Testis (tissue), 3 donors: ENCODE results near the gene SET. TPM values are rescaled to one million over a fixed set of nuclear protein-coding genes. Genes with fewer than 3 reads are reported as not detected.

Source experiments
- DNase-seq: peaks from one replicate; pipeline ENCODE4 v3.0.0-alpha.2; 2019
- H3K27ac ChIP-seq, 2 donors: fragments of 200-600 bp; sonication (generic); one replicate each; pipeline ENCODE4 v1.5.1; 2019
- H3K27me3 ChIP-seq: fragments of 200-600 bp; sonication (generic); one replicate; pipeline ENCODE4 v1.5.1; 2019
- H3K36me3 ChIP-seq: fragments of 200-600 bp; sonication (generic); one replicate; pipeline ENCODE4 v1.5.1; 2017; ENCODE audit warnings: low read depth; ENCODE audit errors: missing control alignments
- H3K4me1 ChIP-seq: fragments of 200-600 bp; sonication (generic); one replicate; pipeline ENCODE4 v1.5.1; 2019
- H3K4me3 ChIP-seq, 2 donors: fragments of 200-600 bp; sonication (generic); one replicate each; pipeline ENCODE4 v1.5.1; 2017 to 2019
- H3K9me3 ChIP-seq: fragments of 200-600 bp; sonication (generic); one replicate; pipeline ENCODE4 v1.5.1; 2017
- CTCF ChIP-seq, 3 experiments: fragments of 450-650 bp in 2 of 3; fragments of 200-600 bp in 1 of 3; sonication (generic) in 1 of 3; IDR thresholded peaks; one replicate each; pipeline ENCODE4 v1.5.1; 2016 to 2019; ENCODE audit warnings: antibody characterized with exemption in 3 of 3, mild to moderate bottlenecking in 2 of 3, moderate library complexity in 1 of 3
- POLR2A ChIP-seq: fragments of 450-650 bp; IDR thresholded peaks from one replicate; pipeline ENCODE4 v1.6.1; 2017; ENCODE audit warnings: antibody characterized with exemption, mild to moderate bottlenecking, moderate library complexity
- whole genome bisulfite sequencing, 2 donors: methylation state at CpG; one replicate each; pipeline ENCODE4 v1.1.5; 2018; 5-methylcytosine and 5-hydroxymethylcytosine counted together
- intact Hi-C: fragments of 100-400 bp; cut with DNase I; formaldehyde crosslinking; loops from one replicate; pipeline ENCODE4 v1.15.1; 2023; ENCODE audit warnings: low total_unique reads
- polyA plus RNA-seq: library from polyadenylated mRNA; stranded (reverse); fragments of 350-450 nt; fragmentation: Illumina TruSeq; extraction: RNeasy Lipid Tissue Mini Kit (QIAGEN cat#74804); gene quantifications from one replicate; pipeline ENCODE4 v1.2.3, GENCODE V29; 2014; ENCODE audit warnings: low read depth, low replicate concordance; ENCODE audit not compliant: insufficient read depth
- total RNA-seq, 2 donors: library from RNA; depleted of rRNA; stranded (reverse); fragments of >200 nt; gene quantifications; one replicate each; pipeline ENCODE4 v1.2.3, GENCODE V29; 2016

The SET gene
- total and polyA plus RNA-seq, 3 donors from 2014 or later = 113 to 159 (median 142) TPM

GRCh38 chr9:128727640-128728248 is 38.7 kb downstream of the SET start:
- Histone ChIP-seq H3K4me3 (no peak overlapping the region), H3K9me3 (no peaks in the 10 kb centered on the region), H3K4me1 (peaks cover 8% of the 10 kb centered on the region), H3K27ac (no peak overlapping the region), H3K36me3 (no peaks in the 10 kb centered on the region), H3K27me3 (no peaks in the 10 kb centered on the region)
- 77 to 82% methylated on average over 4 to 5 of the region's 5 CpGs for WGBS, 2 donors
- DNase-seq = no peak
- TF ChIP-seq POLR2A = no peak
- TF ChIP-seq CTCF (IDR thresholded peaks at IDR 0.05) = no peak
- intact Hi-C loops = no loop called here

GRCh38 chr9:128728298-128728697 is 39.3 kb downstream of the SET start:
- intact Hi-C loops = no loop called here
- Histone ChIP-seq H3K9me3 (no peaks in the 10 kb centered on the region), H3K4me3 (no peak overlapping the region), H3K4me1 (peaks cover 8% of the 10 kb centered on the region), H3K36me3 (no peaks in the 10 kb centered on the region), H3K27ac (no peak overlapping the region), H3K27me3 (no peaks in the 10 kb centered on the region)
- no peak for DNase-seq
- TF ChIP-seq CTCF (IDR thresholded peaks at IDR 0.05) (no peak), POLR2A (no peak)
- 48 to 65% methylated on average over 7 of the region's 7 CpGs for WGBS, 2 donors

GRCh38 chr9:128729302-128729701 is 40.3 kb downstream of the SET start:
- no peak overlapping the region for H3K4me3 ChIP-seq
- H3K27me3 ChIP-seq = no peaks in the 10 kb centered on the region
- H3K27ac ChIP-seq = no peak overlapping the region
- no peak for DNase-seq
- 72 to 74% methylated on average over 5 of the region's 5 CpGs for WGBS, 2 donors
- TF ChIP-seq CTCF (IDR thresholded peaks at IDR 0.05) (no peak), POLR2A (no peak)
- peaks cover 8% of the 10 kb centered on the region for H3K4me1 ChIP-seq
- intact Hi-C loops = no loop called here
- H3K36me3 ChIP-seq = no peaks in the 10 kb centered on the region
- no peaks in the 10 kb centered on the region for H3K9me3 ChIP-seq

- Histone ChIP-seq H3K4me1 (peaks cover 3% of the 10 kb centered on the region), H3K9me3 (no peaks in the 10 kb centered on the region), H3K4me3 (no peak overlapping the region), H3K36me3 (no peaks in the 10 kb centered on the region), H3K27me3 (no peaks in the 10 kb centered on the region), H3K27ac (no peak overlapping the region)
- intact Hi-C loops = no loop called here
- 89% methylated on average over 23 to 27 of the region's 27 CpGs for WGBS, 2 donors
- TF ChIP-seq POLR2A (no peak), CTCF (IDR thresholded peaks at IDR 0.05) (no peak)
- DNase-seq = no peak
Measured at GRCh38 chr9:128729766-128730517, 40.9 kb downstream of the SET start.

- Histone ChIP-seq H3K4me1 (no peaks in the 10 kb centered on the region), H3K4me3 (no peak overlapping the region), H3K27ac (no peak overlapping the region), H3K27me3 (no peaks in the 10 kb centered on the region), H3K36me3 (no peaks in the 10 kb centered on the region), H3K9me3 (no peaks in the 10 kb centered on the region)
- intact Hi-C loops = no loop called here
- WGBS, 2 donors = 79 to 86% methylated on average over 13 of the region's 13 CpGs
- TF ChIP-seq CTCF (IDR thresholded peaks at IDR 0.05) = no peak
- TF ChIP-seq POLR2A = no peak
- no peak for DNase-seq
Measured at GRCh38 chr9:128731093-128731492, 42.1 kb downstream of the SET start.
